GM12875 (cell line): ENCODE results near the gene MAP3K13.

Experiments
- H3K4me3 ChIP-seq: one replicate; pipeline ENCODE4 v1.5.1; 2011; ENCODE audit warnings: low read depth, low read length, control low read depth
- CTCF ChIP-seq: IDR thresholded peaks from 2 replicates; pipeline ENCODE4 v1.5.1; 2011; ENCODE audit warnings: low read depth, mild to moderate bottlenecking, control low read depth, inconsistent platforms, low read length, moderate library complexity, borderline replicate concordance; ENCODE audit not compliant: insufficient read depth

MAP3K13 gene

GRCh38 chr3:185400866-185401265 is 37.9 kb downstream of the MAP3K13 start:
- H3K4me3 ChIP-seq, result no peak overlapping the region
- no peak for TF ChIP-seq CTCF

GRCh38 chr3:185401319-185401955 is 38.5 kb downstream of the MAP3K13 start:
- H3K4me3 ChIP-seq, result no peak overlapping the region
- TF ChIP-seq CTCF, result no peak

GRCh38 chr3:185402561-185402960 is 39.6 kb downstream of the MAP3K13 start:
- TF ChIP-seq CTCF, result no peak
- no peak overlapping the region for H3K4me3 ChIP-seq

- no peak for TF ChIP-seq CTCF
- no peak overlapping the region for H3K4me3 ChIP-seq
Observed at GRCh38 chr3:185403002-185403401, 40.1 kb downstream of the MAP3K13 start.

GRCh38 chr3:185405243-185405642 is 42.3 kb downstream of the MAP3K13 start:
- no peak overlapping the region for H3K4me3 ChIP-seq
- no peak for TF ChIP-seq CTCF

- no peak for TF ChIP-seq CTCF
- no peak overlapping the region for H3K4me3 ChIP-seq
Observed at GRCh38 chr3:185405664-185406063, 42.7 kb downstream of the MAP3K13 start.

- TF ChIP-seq CTCF, result no peak
- no peak overlapping the region for H3K4me3 ChIP-seq
Observed at GRCh38 chr3:185406121-185406620, 43.2 kb downstream of the MAP3K13 start.
